Chondrocyte (in vitro differentiated cells): ENCODE results near the gene RSRC1. TPM values are rescaled to one million over a fixed set of nuclear protein-coding genes. Genes with fewer than 3 reads are reported as not detected.

Experiments
- DNase-seq: peaks from one replicate; pipeline ENCODE4 v3.0.0; 2021; ENCODE audit warnings: mixed read lengths, low spot score
- H3K27ac Mint-ChIP-seq: one replicate; pipeline ENCODE4 v1.8.0; 2021; ENCODE audit warnings: mild to moderate bottlenecking, moderate library complexity, mixed read lengths; ENCODE audit not compliant: unreplicated experiment
- H3K27me3 Mint-ChIP-seq: 2 replicates; pipeline ENCODE4 v1.8.0; 2021; ENCODE audit warnings: low read depth, mixed read lengths
- H3K36me3 Mint-ChIP-seq: 2 replicates; pipeline ENCODE4 v1.8.0; 2021; ENCODE audit warnings: low read depth, mixed read lengths
- H3K4me1 Mint-ChIP-seq: 2 replicates; pipeline ENCODE4 v1.8.0; 2021; ENCODE audit warnings: low read depth, mild to moderate bottlenecking, mixed read lengths
- H3K4me3 Mint-ChIP-seq: one replicate; pipeline ENCODE4 v1.8.0; 2021; ENCODE audit warnings: mild to moderate bottlenecking, moderate library complexity, mixed read lengths; ENCODE audit not compliant: unreplicated experiment
- H3K9me3 Mint-ChIP-seq: 2 replicates; pipeline ENCODE4 v1.8.0; 2021; ENCODE audit warnings: low read depth, mixed read lengths
- total RNA-seq: library from RNA; stranded (reverse); gene quantifications from 3 replicates; pipeline ENCODE4 v1.2.1, GENCODE V29; 2021
- TF ChIP-seq, protein P1 (sequence below): fragments of 200-600 bp; sonication (generic); IDR thresholded peaks from 2 replicates; pipeline ENCODE4 v1.5.0; 2021; ENCODE audit warnings: antibody characterized with exemption, mild to moderate bottlenecking, moderate library complexity

RSRC1 gene
- total RNA-seq, 1 donor from 2014 or later, result 23.5 TPM

DNA sequence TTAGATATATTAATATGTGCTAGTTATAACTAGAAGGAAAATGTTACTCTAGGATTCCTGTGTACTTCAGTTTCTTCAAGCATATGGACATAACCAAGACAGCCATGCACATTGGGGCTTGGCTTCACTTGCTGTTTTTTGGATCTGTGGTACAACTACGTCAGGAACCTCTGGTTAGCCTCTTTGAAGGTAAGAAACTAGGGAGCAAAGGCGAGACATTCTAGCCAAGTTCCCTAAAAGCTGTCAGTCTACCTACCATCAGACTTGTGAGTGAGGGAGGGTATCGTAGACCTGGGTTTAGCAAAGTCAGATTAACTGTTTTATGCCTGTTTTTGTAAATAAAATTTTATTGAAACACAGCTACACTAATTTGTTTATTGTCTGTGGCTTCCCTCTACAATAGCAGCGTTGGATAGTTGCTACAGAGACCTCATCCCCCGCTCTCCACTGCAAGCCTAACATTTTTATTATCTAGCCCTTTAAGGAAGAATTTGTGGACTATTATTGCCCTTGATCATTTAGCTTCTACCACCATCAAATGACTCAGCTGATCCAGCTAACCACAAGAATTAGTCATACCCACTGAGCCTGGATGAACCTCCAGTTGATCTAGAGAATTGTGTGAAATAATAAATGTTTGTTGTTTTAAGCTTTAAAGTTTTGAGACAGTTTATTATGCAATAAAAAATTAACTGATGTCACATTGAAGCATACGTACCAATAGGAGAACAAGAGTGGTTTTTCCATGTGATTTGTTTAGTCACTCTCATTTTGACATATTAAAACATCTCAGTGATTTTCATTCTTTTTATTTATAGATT, 58.1 kb downstream of the RSRC1 start:
- TF ChIP-seq, protein P1, sequence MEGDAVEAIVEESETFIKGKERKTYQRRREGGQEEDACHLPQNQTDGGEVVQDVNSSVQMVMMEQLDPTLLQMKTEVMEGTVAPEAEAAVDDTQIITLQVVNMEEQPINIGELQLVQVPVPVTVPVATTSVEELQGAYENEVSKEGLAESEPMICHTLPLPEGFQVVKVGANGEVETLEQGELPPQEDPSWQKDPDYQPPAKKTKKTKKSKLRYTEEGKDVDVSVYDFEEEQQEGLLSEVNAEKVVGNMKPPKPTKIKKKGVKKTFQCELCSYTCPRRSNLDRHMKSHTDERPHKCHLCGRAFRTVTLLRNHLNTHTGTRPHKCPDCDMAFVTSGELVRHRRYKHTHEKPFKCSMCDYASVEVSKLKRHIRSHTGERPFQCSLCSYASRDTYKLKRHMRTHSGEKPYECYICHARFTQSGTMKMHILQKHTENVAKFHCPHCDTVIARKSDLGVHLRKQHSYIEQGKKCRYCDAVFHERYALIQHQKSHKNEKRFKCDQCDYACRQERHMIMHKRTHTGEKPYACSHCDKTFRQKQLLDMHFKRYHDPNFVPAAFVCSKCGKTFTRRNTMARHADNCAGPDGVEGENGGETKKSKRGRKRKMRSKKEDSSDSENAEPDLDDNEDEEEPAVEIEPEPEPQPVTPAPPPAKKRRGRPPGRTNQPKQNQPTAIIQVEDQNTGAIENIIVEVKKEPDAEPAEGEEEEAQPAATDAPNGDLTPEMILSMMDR, result no peak
- H3K4me1 Mint-ChIP-seq, result peaks cover 31% of the 10 kb centered on the region
- H3K27me3 Mint-ChIP-seq, result no peaks in the 10 kb centered on the region
- no peak overlapping the region for H3K4me3 Mint-ChIP-seq
- peaks cover 1% of the 10 kb centered on the region for H3K36me3 Mint-ChIP-seq
- DNase-seq, result no peak
- no peaks in the 10 kb centered on the region for H3K9me3 Mint-ChIP-seq
- peak overlapping the region; percentile 34 for H3K27ac Mint-ChIP-seq

DNA sequence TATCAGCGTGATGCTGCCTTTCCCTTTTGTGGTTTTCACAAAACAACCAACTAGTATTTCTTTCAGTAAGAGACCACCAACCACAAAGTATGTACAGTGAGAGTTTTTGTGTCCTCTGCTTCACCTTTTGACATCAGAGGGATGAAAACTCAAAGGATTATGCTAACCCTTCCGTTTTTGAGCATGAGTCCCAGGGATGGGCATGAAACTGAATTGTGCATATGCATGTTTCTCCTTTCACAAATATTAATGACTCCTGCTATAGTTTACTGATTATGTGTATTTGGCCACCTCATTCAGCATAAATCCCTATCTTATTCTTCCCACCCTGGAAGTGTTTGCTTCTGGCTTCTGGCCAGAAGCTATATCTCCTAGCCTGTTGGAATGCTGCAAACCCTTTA, 59.2 kb downstream of the RSRC1 start:
- Mint-ChIP-seq H3K27ac (no peak overlapping the region), H3K9me3 (no peaks in the 10 kb centered on the region), H3K4me1 (peaks cover 31% of the 10 kb centered on the region), H3K27me3 (no peaks in the 10 kb centered on the region), H3K4me3 (no peak overlapping the region), H3K36me3 (no peaks in the 10 kb centered on the region)
- TF ChIP-seq, protein P1, result no peak
- DNase-seq, result no peak

DNA sequence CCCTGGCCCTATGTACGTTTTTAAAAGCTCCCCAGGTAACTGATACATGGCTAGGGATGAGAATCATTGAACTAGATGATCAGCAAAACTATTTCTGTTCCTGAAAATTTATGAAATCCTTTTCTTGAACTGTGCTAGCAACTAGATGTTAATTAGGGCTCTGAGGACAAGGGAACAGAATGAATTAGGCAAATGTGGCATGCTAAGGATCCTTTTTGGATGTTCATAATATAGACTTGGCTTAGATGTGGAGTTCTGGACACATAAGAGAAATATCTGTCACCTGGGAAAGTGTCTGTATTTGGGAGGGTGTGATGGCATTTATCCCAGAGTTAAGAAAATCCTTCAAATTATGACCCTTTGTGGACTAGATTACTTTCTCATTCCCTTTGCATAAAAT, 71.2 kb downstream of the RSRC1 start:
- Mint-ChIP-seq H3K27ac (no peak overlapping the region), H3K4me1 (no peaks in the 10 kb centered on the region), H3K9me3 (peaks cover 2% of the 10 kb centered on the region), H3K27me3 (no peaks in the 10 kb centered on the region), H3K36me3 (peaks cover 3% of the 10 kb centered on the region), H3K4me3 (no peak overlapping the region)
- DNase-seq, result no peak
- TF ChIP-seq, protein P1, result no peak

DNA sequence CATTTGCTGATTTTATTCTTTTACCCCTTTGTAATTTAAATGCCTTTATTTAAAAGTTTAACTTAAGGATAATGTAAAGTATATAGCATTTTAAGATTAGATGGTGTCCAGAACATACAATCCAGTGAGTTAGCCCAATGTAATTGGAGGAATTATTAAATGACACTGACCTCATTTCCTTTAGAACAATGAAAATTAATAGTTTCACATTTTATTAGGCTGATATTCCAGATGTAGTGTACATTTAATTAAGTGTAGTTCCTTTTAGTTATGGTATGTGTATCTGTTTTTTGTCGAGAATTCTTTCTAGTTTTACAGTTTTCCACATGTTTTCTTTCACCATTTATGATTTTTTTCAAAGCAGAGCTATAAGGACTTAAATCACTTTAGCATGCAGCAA, 75.8 kb downstream of the RSRC1 start:
- DNase-seq, result no peak
- Mint-ChIP-seq H3K36me3 (no peaks in the 10 kb centered on the region), H3K4me3 (no peak overlapping the region), H3K9me3 (no peaks in the 10 kb centered on the region), H3K4me1 (no peaks in the 10 kb centered on the region), H3K27ac (no peak overlapping the region), H3K27me3 (no peaks in the 10 kb centered on the region)
- TF ChIP-seq, protein P1, result no peak

DNA sequence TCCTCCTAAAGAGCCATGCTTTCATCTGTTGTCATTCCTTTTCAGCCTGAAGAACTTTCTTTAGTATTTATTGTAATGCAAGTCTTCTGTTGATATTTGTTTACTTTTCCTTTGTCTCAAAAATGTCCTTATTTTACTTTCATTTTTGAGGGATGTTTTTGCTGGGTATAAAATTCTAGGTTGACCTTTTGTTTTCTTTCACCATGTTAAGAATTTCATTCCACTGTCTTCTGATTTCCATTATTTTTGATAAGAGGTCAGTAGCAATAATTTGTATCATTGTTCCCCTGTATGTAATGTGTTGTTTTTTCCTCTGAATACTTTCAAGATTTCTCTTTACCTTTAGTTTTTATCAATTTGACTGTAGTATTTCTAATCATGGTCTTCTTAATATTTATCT, 91.1 kb downstream of the RSRC1 start:
- TF ChIP-seq, protein P1, result no peak
- Mint-ChIP-seq H3K9me3 (peaks cover 43% of the 10 kb centered on the region), H3K27ac (no peak overlapping the region), H3K36me3 (peaks cover 19% of the 10 kb centered on the region), H3K27me3 (no peaks in the 10 kb centered on the region), H3K4me3 (no peak overlapping the region), H3K4me1 (no peaks in the 10 kb centered on the region)
- no peak for DNase-seq
